Endometrial microvascular endothelial cells (primary cell): ENCODE results near the gene DNM1. TPM values are rescaled to one million over a fixed set of nuclear protein-coding genes. Genes with fewer than 3 reads are reported as not detected.

Experiments
- in situ Hi-C: cut with HindIII; loops from 2 replicates; pipeline ENCODE4 v1.10.0; 2017; ENCODE audit warnings: low sequenced_read_pairs, low pct_unique_long_range_greater_than_20kb; ENCODE audit errors: inconsistent ontology term
- total RNA-seq: library from RNA; depleted of rRNA; stranded (reverse); fragments of >200 nt; gene quantifications from one replicate; pipeline ENCODE4 v1.2.3, GENCODE V29; 2015; ENCODE audit errors: inconsistent ontology term

DNM1 gene
- total RNA-seq, 1 donor from 2014 or later = not detected

DNA sequence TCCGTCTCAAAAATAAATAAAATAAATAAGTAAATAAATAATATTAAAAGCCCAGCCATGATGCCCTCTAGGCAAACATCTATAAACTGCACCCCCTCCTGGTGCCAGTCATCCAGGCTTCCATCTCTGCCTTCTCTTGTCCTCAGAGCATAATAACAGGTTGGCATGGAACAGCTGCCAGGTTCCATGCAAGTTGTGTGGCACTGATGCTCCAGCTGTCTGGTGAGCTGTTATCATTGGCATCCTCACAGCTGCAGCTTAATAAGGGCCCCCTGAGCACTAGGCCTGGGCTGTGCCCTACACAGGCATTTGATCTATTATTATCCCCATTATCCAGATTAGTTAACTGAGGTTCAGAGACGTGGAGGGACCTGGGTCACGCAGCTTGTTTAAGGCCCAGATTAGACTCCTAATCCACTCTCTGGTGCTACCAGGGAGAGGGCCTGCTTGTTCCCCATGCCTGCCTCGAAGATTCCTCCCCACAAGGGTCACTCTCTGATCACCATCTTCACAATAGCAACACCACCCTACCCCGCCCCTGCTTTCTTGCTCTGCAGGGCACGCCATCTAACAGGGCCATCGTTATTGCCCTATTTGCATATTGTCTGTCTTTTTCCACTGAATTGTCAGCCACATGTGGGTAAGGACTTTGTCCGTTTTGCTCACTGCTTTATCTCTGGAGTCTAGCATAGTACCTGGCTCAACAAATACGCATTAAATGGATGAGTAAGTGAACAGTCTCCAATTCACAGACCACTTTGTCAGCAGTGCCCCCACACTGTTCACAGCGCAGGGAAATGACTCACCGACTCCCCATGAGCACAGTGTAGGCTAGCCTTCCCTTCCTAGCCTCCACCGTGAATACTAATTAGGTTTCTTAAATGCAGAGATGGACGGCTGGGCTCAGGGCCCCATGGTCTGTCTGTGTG lies 1.5 kb upstream of the DNM1 start:
- in situ Hi-C loops = no loop called here

DNA sequence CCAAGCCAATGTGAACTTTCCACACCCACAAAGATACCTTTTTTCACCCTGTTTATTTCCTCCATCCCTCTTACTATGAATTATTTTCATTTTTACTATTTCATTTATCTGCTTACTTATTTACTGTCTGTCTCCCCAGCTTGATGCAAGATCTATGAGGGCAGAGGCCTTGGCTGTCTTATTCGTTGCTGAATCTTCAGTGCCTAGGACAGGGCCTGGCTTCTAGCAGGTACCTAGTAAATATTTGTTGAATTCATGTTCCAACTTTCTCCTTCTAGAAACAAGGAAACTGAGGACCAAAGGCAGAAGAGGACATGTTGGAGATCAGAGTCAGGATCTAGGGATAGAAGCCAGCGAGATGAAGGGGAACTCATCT lies 543 bp upstream of the DNM1 start:
- in situ Hi-C loops = no loop called here

DNA sequence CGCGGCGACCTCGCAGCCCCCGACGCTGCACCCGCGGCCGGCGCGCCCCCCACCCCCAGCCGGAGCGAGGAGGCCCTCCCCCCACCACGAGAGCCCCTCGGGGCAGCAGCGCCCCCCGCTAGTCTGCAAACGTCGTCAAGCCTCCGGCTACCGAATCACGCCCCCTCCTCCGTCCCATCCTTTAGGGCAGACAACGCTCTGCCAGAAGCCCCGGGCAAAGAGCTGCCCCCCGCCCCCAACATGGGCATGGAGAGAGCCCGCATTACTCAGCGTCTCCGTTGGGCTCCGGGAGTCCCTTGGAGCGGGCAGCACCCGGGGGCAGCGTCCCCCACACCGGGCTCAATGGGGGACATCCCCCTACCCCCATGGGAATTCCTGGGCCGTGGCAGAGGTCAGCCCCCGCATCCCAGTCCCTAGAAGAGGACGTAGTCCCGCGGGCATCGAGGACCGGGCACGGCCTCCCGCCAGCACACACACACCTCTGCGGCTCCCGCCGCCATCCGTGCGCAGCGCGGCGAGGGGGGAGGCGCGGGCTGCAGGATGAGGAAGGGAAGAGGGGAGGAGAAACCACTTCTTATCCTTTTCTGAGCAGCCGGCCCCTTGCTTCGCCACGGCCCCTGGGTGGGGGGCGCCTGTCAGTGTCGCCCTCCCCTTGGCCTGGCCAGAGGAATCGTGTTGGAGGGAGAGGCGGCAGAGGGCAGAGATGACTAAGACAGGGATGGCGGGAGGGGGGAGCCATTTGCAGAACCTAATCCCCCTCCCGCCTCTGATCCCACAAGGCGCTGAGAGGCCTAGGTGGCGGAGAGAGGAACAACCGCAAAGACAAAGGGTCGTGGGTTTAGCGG lies 750 bp downstream of the DNM1 start:
- in situ Hi-C loops = no loop called here

DNA sequence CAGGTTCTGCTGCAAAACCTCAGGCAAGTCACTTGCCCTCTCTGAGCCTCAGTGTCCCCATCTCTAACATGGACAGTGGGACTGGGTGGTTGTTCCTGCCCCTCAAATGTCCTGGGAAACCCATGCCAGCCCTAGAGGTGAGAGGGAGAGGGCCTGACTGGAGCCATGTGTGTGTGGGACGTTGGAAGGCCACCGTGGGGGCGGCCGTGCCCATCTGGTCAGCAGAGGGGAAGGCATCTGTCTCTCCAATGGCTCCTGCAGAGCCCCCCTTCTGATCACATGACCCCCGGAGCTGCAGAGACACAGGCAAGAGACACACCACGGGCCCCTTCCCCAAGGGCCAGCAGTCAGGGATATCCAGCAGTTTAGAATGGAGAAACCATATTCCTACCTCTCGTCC lies 1.7 kb downstream of the DNM1 start:
- in situ Hi-C loops = no loop called here

DNA sequence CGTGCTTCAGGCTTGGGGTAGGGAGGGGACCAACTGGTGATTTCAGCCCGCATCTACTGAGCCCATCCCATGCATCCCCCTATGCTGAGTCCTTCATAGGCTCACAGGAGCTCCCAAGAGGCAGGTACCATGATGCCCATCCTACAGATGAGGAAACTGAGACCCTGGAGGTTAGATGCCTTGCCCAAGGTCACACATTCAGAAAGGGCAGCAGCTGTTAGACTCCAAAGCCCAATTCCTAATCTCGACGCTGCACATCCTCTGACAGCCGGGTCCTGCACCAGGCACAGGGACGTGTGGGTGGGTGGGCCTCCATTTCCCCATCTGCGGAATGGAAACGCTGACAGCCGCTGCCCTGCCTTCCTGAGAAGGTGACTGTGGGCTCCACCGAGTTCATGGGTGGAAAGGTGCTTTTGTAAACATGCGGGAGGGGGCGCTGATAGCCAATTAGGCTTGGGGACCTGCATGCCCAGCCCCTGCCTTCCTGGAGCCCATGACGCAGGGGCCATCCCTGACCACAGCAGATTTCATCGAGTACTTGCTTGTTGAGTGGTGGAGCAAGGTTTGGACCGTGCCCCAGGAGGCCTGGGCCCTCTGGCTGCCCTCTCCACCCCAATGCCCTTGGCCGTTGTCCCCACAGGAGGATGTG lies 2.2 kb downstream of the DNM1 start:
- in situ Hi-C loops = no loop called here

DNA sequence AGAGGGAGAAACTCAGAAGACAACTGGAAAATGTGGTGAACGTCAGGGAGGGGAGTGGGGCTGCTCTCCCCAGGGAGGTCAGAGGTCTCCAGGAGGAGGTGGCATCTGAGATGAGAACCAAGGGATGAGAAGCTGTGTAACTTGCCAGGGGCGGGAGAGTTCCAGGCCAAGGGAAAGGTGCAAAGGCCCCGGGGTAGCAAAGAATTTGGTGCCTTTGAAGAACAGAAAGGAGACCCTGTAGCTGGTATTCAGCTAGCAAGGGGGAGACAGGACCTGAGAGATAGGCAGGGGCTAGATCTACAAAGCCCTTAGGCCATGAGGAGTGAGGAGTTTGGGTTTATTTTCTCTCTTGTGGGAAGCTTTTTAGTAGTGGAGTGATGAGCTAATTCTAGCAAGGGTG lies 3.3 kb downstream of the DNM1 start:
- in situ Hi-C loops = no loop called here

DNA sequence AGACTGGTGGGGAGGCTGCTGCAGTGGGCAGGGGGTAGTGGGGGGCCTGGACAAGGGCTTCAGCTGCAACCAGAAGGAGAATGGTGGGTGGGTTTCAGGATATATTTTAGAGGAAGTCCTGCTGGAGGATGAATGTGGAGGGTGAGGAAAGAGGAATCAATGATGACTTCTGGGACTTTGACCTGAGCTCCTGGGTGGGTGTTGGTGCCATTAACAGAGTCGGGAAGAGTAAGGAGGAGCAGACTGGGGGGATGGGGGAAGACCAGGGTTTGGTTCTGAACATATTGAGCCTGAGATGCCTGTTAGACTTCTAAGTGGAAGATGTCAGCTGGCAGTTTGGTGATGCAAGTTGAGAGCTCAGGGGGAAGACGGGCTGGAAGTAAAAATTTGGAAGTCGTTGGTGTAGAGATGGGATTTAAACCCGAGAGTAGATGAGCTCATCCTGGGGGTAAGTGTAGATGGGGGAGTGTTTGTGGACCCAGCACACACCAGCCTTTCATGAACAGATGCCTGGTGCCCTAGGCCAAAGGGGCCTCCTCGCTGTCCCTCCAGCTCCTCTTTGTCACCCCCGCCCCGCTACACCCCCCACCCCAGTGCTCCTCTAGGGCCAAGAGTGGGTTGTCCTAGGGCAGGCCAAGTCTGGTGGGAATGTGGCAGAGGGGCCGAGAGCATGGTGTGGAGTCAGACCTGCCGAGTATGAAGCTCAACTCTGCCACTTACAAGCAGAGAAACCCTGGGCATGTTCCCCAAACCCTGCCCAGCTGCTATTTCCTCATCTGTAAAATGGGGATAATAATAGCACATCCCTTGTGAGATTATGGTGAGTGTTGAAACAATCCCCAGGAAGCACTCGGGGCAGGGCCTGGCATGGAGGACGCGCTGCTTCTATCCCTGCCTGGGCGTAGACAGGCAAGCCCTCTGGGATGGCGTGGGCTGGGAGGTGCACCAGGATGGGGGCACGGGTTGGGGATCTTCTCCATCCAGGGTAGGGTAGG lies 4.0 kb downstream of the DNM1 start:
- in situ Hi-C loops = no loop called here

DNA sequence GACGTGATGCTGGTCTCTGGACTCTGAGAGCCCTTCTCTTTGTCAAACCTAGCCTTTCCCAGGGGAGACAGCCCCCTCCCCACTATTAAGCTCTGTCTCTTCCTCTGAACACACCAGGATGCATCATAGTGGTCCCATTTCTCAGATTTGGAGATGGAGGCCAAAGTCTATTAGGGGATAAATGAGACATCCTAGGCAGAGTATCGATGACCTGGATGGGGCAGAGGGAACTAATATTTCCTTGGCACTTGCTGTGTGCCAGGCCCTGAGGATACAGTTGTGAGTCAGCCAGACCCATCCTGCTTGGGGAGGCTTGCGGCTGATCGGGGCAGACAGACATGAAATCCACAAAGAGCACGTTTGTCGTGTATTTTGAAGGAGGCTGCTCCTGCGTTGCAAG lies 5.2 kb downstream of the DNM1 start:
- in situ Hi-C loops = no loop called here

DNA sequence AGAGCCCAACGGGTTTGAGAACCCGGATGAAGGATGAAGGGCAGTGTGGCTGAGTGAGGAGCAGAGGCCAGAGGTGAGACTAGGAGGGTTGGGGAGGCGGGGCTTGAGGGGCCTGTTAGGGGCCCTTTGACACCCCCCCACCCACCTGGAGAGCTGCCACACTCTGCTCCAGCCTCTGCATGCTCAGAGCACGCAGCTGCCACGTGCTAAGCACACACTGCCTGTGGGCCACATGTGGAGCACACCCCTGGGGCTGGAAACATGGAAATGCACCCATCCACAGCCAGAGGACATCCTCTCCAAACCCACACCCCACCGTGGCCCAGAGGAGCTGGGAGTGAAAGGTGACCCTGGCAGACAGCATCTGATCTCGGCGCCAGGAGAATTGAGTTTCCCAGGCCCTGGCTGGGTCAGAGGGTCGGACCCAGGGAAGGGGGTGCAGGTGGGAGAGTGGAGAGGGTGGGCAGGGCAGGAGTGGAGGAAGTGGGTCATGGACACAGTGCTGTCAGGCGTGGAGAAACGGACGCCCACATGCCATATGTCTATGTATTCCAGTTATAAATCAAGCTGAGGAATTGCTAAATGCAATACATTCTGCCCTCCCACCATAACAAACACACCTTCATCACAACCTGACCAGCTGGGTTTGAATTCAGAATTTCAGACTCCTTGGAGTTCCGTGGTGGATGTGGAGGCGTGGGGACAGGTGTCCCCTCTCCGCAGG lies 5.9 kb downstream of the DNM1 start:
- in situ Hi-C loops = no loop called here

DNA sequence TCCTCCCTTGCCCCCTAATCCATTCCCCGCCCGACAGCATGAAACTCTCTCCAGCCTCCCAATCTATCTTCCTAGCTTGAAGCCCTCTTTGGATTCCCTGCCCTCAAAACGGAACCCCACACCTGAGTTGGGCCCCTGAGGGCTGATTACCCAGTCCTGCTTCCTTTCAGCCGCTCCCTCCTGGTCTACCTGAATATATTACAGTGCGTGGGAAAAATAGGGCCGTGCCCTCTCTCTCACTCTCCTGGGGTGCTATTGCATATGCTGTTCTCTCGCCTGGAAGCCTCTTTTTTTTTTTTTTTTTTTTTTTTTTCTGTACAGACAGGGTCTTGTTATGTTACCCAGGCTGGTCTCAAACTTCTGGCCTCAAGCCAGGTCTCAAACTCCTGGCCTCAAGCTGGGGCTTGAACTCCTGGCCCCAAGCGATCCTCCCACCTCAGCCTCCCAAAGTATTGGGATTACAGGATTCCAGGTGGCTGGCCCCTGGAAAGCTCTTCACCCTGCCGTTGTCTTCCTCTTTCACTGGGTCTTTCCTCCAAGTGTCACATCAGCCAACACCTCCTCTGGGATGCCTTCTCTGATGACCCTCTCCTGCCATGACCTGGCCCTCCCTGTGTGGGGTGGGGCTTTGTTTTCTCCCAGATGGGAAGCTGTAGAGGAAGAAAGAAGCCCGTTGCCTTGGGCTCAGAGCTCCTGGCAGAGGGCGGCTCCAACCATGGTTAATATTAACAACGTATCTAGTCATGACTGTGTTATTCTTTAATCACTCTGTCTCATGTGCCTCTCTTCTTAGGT lies 8.2 kb downstream of the DNM1 start:
- in situ Hi-C loops = no loop called here

DNA sequence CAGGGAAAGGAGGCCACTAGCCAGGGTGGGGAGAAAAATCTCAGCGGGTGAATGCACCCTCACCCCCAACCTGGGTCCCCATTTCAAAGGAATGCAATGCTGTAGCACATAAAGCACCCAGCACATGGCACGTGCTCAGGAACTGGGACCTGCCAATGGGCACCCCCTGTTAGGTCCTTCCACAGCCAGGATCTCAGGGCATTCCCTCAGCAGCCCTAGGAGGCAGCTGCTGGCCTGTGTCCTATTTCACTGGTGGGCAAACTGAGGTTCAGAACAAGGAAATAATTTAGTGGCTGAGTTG lies 8.8 kb downstream of the DNM1 start:
- in situ Hi-C loops = no loop called here

DNA sequence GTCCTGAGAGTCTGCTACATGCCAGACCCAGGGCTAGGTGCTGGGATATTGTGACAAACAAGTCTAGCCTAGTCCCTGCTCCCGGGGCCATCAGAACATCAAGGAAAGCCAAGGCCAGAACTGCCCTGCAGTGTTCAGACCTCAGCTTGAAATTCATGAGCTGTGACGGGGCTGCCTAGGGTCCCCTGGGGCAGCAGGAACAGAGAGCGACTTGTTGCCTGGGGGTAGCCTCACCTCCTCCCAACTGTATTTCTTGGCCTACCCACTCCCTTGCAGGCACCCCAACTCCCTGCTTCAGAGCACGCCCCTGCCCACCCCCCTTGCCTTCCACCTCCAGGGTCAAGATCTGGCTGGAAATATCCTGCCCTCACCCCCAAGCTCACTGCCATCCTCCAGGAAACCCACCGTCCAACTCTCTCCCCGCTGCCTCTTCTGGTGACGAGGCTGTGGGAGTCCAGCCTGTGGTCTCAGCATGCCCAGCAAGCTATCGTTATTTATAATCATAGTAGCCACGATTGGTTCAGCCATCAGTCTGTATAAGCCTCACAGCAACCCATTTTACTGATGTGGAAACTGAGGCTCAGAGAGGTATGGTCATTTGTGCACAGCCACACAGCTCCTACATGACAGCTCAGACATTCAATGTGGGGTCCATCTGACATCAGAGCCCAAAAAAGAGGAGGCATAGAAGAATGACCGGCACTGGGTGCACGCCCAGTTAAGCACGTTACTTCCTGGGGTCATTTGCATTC lies 10.7 kb downstream of the DNM1 start:
- in situ Hi-C loops = no loop called here

DNA sequence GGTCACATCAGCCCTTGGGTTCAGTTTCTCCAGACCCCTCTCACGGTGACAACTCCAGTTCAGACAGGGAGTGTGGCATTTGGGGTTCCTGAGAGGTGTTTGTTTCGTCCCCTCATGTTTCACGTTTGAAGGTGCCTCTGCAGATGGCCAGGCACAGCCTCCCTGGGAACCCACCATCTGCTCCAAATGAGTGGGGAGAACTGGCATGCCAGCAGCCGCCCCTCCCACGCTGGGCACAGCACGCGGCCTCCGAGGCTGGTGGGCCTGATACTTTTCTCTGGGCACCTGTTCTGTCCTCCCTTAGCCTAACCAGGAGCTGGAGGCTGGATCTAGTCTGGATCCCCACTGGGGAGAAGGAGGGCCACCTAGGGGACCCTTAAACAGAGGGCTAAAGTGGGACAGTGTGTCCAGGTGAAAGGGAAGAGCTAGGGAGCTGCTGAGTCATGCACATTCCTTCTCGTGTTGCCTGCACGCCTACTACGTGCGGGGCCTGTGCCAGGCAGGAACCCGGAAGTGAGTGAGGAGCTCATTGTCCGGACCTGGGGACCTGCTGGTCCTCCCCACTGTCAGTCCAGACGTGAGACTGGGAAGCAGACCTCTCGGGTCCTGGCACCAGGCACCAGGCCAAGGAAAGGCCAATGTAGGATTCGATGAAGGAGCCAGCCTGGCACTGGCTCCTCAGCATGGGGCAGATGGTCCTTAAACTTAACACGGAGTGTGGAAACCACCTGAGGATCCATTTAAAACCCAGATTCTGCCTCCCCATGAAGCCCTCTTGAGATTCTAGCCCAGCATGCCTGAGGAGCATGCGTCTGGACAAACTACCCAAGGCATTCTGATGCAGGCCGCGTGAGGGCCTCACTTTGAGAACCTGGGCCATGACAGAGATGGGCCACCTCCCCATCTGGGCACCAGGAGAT lies 11.7 kb downstream of the DNM1 start:
- in situ Hi-C loops = no loop called here

DNA sequence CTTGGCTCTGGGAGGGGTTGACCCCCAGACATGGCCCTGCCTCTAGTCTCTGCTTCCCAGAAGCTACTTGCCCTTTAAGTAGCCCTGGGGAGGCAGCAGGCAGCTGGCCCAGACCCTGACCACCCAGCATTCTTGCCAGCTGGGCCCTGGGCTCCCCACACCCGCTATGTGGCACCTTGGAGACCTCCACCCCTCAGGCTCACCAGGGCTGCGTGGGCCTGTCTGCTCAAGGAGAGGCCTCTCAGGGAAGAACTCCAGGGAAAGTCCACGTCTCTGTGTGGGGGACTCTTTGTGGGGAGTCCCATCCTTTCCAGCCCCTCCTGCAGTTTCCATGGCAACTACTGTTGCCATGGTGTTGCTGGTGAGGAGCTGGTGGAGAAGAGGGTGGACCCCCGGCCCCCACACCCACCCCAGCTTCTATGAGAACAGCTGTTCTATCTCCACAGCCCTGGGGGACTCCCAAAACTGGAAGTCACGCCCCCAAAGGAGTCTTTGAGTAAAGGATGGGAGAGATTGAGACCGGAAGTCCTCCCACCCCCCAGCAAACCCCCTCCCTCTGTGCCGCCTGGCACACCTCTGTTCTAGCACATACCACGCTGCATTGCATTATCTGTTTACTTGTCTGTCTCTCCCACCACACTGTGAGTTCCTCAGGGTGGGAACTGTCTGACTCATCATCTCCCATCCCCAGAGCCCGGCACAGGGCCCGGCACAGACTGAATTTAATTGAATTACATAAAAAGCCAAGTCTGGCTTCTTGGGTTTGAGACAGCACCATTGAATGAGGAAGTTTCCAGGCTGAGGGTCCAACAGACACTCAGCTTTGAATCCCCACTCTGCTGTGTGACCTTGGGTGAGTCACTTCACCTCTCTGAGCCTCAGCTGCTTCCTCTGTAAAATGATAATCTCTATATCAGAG lies 12.6 kb downstream of the DNM1 start:
- in situ Hi-C loops = no loop called here
